ENCODE results near the gene CASKIN2.
A peak's percentile ranks its signal among the peaks of the same experiment; 100 is the strongest.

CASKIN2 gene

DNA sequence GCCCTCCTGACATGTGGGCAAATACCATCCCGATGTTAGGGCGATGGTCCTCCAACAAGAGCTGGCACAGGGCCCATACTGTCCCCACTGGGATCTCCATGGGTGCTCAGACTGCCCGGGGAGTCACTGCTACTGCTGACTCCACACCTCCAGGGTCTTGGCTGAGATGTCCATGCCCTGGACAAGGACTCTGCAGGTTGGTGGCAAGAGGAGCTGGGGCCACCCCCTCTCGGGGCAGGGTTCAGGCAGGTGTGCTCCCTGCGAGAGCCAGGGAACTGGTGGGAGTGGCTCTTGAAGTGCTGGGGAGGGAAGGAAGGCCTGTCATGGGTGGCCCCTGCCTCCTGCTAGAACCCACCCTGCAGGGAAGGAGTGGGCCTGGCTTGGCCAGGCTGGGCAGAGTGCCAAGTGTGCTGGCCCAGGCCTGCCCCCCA is 6.4 kb downstream of the CASKIN2 start:
- intact Hi-C loops (cut with DNase I), result no loop called here
- DNase-seq, result peak in 1 of 10 donors; percentile 89

DNA sequence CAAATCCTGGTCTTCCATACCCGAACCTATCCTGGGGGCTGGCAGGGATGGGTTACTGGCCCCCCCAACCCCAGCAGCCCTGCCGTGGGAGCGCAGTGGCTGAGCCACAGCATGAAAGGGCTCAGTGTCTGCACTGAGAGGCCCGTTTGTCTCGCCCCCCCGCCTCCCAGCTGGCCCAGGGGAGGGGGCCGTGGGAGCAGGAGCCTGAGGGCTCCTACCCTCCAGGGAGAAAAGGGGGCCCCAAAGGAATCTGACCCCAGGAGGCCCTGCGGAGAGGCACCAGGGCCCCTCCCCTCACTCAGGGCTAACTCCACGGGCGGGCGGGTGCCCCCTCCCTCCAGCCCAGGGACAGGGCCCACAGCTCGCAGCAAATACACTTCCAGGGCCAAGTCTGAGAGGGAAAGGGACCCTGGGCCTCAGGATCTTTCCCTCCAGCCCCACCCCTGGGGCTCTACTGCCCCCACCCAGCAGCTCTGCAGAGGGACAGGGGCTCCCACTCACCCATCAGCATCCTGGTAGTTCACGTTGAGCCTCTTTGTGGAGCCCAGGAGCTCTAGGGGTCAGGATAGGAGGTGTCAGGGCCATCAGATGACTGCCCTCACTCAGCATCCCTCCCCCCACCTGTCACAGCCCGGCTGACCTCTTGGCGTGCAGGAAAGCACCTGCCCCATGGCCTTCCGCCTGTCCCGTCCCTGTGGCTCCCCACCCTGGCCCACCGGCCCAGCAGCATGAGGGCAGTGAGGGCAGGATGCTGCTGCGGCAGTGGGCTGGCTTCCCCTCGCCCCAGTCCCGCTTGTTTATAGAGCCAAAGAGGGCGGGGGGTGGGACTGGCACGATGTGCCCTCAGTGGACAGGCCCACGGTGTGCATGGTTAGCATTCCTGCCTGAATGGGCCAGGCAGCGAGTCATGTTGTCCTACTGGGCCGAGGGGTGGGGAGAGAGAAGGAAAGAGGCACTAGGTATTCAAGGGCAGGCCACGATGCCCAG is 7.3 kb downstream of the CASKIN2 start:
- peak; percentile 72 to 98 (median 83) for DNase-seq
- intact Hi-C loops (cut with DNase I), result no loop called here

DNA sequence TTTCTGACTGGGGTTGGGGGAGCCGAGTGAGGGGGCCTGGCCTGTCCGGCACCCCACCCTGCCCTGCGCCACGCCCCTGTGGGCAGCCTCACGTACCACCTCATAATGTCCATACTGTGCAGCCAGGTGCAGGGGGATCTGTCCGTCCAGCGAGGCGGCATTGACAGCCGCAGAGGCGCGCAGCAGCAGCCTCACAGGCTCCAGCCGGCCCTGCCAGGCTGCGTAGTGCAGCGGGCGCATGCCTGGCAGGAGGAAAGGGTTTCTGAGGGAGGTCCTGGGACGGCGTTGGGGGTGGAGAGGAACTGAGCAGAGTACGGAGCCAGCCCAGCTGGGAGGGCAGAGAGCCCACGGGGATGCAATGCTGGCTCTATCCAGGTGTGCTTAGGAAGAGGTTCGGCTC is 8.4 kb downstream of the CASKIN2 start:
- peak in 1 of 10 donors; percentile 83 for DNase-seq

DNA sequence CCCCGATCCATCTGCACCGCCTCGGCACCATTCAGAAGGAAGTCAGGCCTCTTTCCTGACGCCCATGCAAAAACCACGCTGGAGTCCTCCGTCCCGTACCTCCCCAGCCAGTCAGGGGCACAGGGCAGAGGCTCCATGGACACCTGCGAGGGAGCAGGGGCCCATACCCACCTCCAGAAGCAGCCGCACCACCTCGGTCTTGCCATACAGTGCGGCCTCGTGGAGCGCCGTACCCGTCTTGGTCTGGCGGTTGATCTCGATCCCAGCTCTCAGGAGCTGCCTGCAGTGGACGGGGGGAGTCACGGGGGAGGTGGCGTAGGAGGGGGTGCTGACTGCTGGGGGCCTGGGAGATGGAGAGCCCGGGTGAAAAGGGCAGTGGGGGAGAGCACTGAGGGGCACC is 9.2 kb downstream of the CASKIN2 start:
- intact Hi-C loops (cut with DNase I), result no loop called here
- DNase-seq, result no peak

More for the DNA sequence above, 8.4 kb downstream of the CASKIN2 start:
- intact Hi-C loops (cut with DNase I), result no loop called here

DNA sequence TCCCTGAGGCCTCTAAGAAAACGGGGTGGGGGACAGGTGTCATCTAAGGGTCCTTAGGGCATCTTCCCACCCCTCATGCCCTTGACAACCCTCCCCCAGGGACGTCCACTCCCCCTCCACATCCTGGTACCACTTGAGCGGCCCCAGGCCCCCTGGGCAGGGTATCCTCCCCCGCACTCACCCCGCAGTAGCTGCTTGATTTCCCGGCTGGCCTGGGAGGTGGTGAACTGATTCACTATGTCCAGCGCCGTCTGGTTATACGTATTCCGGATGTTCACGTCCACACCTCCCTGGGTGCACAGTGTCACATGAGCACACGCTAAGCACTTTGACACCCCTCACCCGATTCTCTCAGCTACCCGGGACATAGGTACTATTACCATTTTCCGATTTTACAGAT is 9.7 kb downstream of the CASKIN2 start:
- no peak for DNase-seq
- intact Hi-C loops (cut with DNase I), result no loop called here

DNA sequence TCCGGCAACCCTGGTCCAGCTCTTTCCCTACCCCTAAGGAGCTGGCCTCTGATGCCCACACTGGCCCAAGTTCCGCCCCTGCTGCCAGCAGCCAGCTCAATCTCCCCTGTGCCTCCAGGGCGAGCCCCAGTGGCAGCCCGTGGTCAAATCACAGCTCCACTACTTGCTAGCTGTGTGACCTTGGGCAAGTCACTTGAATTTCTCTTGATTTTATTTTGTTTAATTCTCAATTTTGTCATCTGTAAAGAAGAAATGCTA is 10.3 kb downstream of the CASKIN2 start:
- no peak for DNase-seq
- intact Hi-C loops (cut with DNase I), result no loop called here

DNA sequence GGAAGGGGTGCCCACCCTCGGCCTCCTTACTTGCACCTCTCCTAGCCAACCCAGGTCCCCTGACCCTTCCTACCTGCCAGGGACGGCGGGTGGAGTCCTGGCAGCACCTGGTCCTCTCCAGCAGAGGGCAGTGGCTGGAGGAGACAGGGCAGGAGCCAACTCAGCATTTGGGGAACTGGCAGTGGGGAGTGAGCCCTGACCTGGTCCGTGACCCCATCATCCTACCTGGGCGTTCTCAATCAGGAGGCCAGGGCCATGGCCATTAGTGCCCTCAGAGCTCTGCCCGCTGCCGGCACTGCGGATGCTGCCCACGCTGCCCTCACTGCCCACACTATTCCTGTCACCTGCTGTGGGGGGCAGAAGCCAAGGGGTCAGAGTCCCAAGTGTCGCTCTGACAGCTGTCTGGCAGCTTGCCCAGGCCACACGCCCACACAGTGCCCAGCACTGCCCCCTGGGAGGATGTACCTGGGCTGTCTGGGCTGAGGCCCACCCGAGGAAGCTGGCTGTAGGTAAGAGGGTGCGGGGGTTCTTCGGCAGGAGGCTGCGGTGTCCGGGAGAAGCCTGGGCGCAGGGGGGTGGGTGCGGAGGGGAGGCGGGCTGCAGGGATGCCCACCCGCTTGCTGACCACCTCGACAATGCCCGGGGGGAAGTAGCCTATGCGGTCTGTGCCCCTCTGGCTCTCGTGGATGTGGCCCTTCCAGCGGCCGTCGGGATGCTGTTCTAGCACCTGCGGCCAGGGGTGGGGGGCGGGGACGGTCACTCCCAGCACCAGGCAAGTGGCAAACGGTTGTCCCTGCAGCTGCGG is 10.8 kb downstream of the CASKIN2 start:
- DNase-seq, result peak in 1 of 10 donors; percentile 82
- intact Hi-C loops (cut with DNase I), result no loop called here

DNA sequence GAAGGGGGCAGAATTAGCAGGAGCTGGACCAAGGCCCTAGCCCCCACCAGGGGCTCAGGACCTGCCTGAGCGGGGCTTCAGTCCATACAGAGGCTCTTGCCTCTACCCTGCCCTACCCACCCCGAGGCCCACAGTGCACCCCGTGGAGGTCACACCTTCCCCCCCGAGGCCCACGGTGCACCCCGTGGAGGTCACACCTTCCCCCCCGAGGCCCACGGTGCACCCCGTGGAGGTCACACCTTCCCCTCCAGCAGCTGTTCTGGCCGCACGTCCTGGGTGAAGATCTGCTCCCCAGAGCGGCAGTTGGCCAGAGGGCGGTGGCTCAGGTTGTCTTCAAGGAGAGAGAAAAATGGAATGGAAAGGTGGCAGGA is 11.4 kb downstream of the CASKIN2 start:
- intact Hi-C loops (cut with DNase I), result no loop called here
- DNase-seq, result no peak

DNA sequence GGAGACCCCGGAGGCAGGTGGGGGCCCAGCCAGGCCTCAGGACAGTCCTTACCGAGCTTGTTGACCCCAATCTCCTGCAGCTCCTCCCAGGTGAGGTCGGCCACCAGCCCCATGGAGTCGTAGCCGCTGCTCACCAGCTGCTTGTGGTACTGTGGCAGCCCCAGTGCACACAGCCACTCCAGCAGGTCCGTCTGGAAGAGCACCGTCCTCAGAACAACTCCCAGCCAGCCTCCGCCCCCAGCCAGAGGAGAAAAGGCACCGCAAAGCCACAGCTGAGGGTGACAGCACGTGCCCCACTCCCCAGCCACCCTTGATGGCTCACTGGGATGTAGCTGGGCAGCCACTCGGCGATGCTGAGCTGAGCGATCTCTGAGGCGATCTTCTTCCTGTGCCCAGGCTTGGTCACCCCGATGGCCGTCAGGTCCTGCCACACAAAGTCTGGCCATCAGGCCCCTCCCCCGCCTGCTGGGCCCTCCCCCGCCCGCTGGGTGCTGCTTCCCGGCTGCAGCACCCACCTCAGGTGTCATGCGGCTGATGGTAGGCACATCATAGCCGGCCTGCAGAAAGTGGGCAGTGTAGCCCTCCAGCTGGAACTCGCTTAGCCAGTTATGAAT is 11.9 kb downstream of the CASKIN2 start:
- intact Hi-C loops (cut with DNase I), result no loop called here
- DNase-seq, result no peak

DNA sequence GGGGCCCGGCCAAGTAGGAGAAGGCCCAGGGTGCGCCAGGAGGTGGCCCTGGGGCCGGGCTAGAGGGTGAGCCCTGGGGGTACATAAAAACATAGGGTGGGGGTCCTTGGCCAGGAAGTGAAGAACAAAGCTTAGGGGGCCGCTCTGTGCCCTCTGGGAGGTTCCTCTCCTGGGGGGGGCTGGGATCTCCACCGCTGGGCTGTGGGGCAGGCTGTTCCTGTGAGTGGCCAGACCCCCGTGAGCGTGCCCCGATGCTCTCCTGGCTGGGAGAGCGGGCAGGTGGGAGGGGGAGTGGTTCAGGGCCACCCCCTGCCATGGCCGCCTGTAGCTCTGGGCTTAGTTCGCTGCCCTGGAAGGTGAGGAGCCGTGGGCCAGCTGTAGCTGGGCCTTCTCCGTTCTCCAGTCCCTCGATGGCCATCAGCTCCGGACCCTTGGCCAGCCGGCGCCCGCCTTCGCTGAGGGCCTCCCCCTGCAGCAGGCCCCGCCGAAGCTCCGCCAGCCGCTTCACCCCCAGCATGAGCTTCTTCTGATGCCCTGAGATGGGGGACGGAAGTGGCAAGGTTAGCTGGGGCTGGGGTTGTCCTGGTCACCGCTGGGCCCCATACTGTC is 12.5 kb downstream of the CASKIN2 start:
- intact Hi-C loops (cut with DNase I), result no loop called here
- no peak for DNase-seq

DNA sequence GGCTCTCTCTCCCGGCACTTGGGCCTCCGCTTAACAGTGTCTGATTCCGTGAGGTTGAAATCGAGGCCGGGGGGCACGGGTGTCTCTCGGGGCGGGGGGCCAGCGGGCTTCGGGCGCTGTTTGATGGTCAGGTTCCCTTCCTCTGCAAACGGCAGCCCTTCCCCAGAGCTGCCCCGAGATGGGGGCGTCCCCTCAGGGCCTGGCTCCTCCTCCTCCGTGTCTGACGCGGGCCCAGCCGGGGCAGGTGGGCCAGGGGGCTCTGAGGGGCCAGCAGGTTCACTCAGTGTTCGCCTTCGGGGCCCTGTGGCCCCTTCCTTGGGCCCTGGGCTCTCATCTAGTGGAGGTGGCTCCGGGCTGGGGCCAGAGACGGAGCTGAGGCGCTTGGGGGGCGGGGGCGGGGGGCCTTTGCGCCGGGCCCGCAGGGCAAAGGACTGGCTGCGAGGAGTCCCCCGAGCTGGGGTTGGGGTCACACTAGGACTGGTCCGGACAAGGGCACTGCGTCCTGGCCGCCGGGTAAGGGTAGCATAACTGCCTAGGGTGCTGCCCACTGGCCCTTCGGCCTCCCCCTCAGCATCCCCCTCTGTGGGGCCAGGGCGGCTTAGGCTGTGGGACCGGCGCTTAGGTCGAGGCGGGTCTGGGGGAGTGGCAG is 13.1 kb downstream of the CASKIN2 start:
- intact Hi-C loops (cut with DNase I), result no loop called here
- DNase-seq, result no peak

DNA sequence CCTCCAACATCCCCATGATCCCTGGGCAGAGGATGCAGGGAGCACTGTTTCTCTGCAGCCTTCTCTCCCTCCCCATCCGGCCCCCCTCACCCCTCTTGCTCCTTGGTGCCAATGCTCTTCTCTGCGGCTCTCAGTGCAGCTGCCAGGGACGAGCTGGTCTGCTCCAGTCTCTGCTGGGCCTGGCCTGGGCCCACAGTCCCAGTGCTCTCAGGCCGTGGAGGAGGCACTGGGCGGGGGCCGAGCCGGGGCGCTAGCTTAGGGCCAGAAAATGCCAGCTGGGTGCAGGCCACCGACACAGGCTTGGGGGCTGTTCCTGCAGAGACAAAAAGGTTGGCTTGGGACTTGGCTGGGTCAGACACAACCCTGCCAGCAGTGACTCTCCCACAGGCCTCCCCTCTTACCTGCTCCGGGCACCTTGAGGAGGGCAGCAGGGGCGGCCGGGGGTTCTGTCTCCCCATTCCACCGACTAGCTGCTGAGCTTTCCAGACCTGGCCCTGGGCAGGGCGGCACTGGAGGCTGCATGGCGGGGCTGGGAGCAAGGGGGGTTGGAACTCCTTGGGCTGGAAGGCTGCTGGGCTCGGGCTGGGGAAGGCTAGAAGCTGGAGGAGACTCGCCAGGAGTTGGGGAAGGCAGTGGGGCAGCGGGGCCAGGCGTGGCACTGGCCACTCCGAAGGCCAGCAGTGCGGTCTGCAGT is 13.8 kb downstream of the CASKIN2 start:
- intact Hi-C loops (cut with DNase I), result no loop called here
- DNase-seq, result peak; percentile 65 to 97 (median 80)

DNA sequence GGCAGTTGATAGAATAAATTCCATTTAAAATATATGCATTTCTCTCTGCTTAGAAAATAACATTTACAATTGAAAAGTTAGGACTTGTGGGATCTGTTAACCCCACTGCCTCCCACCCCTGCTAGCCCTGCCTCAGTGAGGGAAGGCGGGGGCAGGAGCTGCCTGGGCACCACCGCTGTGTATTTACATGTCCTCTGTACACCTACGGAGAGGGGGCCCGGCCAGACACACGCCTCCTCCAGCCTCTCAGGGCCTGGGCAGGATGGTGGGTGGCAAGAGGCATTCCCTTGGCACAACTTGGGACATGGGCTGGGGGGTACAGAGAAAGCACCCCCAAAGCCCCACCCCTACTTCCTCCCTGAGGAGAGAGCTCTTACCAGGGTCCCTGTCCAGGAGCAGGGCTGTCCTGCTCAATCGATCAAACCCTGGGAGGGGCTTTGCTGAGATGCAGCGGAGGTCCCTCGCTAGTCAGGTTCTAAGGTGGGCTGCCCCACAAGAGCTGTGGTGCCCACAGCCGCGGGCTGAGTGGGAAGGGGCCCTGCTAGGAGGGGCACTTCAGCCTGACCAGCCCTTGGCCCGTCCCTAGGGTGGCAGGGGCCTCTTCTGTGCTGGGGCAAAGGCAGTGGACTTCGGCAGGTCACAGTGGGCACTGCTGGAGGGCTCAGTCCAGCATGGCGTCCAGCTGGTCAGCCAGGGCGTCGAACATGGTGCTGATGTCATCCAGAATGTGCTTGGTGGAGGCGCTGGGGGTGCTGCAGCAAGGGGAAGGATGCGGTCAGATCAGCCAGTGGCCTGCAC is 14.7 kb downstream of the CASKIN2 start:
- intact Hi-C loops (cut with DNase I), result no loop called here
- DNase-seq, result no peak

DNA sequence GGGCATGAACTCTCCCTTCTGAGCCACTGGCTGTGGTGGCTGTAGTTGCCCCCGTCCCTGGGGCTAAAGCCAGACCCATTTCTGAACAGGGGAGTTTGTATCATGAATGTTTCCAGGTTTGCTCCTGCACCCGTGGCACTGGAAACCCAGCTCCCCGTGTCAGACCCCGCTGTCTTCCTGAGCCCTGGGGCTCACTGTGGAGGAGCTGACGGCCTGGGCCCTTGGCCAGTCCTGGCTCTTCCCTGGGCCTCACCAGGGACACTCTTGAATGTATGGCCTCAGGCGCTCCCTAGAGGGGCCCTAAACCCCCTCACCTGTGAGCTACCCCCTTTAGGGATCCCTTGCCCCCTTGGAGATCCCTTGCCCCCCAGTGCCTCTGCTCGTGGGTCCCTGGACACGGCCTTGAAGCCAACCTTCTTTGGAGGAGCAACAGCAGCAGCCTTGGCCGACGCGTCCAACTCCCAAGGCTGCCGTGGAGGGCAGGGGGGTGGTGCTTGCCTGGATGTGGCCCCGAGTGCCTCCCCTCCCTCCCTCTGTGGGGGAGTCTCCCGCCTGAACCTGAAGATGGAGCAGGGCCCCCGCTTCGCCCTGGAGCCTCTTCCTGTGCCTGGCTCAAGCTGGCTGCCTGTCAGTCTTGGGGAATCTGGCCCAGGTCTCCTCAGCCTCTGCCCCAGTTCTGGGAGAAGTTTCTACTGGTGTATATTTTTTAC is 15.9 kb downstream of the CASKIN2 start:
- DNase-seq, result peak in 1 of 10 donors; percentile 61
- intact Hi-C loops (cut with DNase I), result no loop called here

DNA sequence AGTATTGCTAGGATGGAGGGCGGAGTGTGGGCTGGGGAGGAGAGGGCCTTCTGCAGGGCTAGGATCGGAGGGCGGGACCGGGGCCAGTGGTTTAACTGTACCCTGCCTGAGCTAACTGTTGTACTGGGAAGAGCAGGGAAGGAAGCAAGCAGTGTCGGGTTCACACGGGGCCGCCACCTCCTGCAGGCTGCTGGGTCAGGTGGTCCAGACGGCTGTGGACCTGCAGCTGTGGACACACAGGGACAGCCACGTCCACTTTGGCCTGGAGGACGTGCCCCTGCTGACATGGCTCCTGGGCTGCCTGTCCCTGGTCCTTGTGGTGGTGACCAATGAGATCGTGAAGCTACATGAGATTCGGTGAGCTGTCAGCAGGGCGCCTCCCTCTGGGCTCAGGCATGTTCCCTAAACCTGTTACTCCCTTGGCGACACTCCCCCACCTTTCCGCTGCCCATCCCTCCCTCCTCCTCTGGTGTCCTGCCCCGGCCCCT is 16.6 kb downstream of the CASKIN2 start:
- intact Hi-C loops (cut with DNase I), result no loop called here

DNA sequence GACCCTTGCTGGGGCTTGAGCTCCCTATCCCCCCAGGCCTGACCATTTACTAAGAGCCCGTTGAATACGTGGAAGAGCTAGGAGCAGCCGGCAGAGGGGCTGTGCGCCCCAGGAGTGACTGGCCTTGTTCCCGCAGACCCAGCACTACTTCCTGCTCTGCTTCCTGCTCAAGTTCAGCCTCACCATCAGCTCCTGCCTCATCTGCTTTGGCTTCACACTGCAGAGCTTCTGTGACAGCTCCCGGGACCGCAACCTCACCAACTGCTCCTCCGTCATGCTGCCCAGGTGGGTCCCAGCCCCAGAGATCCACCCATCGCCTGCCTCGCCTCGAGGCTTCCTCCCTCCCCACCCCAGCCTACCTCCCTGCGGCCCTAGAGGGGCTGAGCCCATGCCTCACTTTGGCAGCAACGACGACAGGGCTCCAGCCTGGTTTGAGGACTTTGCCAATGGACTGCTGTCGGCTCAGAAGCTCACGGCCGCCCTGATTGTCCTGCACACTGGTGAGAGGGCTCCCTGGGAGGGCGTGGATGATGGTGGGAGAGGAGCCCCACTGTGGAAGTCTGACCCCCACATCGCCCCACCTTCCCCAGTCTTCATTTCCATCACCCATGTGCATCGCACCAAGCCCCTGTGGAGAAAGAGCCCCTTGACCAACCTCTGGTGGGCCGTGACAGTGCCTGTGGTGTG is 17.2 kb downstream of the CASKIN2 start:
- DNase-seq, result peak in 1 of 10 donors; percentile 39
- intact Hi-C loops (cut with DNase I), result no loop called here

More for the DNA sequence above, 16.6 kb downstream of the CASKIN2 start:
- DNase-seq, result peak in 1 of 10 donors; percentile 66

DNA sequence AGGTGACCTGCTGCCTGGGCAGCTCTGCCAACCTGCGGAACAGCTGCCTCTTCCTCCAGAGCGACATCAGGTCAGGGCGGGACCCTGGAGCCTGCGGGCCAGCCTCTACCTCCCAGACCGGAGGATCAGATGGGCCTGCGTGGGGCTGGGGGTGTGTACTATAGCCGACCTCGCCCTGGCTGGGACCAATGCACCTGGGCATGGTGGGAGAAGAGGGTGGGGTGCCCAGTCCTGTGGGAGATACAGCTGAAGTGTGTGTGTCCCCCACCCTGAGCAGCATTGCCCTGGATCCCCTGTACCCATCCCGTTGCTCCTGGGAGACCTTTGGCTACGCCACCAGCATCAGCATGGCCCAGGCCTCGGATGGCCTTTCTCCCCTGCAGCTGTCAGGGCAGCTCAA is 19.3 kb downstream of the CASKIN2 start:
- intact Hi-C loops (cut with DNase I), result no loop called here
- peak in 1 of 10 donors; percentile 52 for DNase-seq

Measured in posterior cingulate gyrus (tissue), 11 donors.